Measurements from ENCODE around the gene B3GNT8. TPM values are rescaled to one million over a fixed set of nuclear protein-coding genes. Genes with fewer than 3 reads are reported as not detected.

Gene B3GNT8
- total and polyA plus RNA-seq, 4 donors = 0.14 to 2.3 (median 0.66) TPM

DNA sequence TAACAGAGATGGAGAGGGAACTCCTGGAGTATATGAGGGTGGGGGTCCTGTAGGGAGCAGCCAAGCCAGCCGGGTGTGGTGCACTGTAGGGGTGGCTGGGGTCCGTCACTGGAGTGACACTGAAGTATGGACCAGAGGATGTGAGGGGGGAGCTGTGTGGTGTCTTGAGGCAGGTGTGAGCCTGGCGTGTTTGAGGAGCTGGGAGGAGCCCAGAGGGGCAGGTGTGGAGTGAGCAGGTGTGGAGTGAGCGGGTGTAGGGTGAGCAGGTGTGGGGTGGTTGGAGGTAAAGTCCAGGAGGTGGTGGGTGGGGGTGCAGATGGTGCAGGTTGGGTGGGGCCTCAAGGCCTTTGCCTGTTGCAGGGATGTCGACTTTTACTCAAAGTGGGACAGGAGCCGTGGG is 5.9 kb downstream of the B3GNT8 start:
- 89% methylated on average over 6 of the region's 6 CpGs for WGBS
- H3K4me1 ChIP-seq (ENCODE audit: control insufficient read depth in 4 of 4, insufficient read depth in 4 of 4, low read length in 3 of 4) = peaks cover 0 to 8% (median 0%) of the 10 kb centered on the region in 4 donors
- peaks cover 13 to 76% (median 34%) of the 10 kb centered on the region in 4 donors for H3K36me3 ChIP-seq (ENCODE audit: control insufficient read depth in 4 of 4, insufficient read depth in 3 of 4, low read depth in 1 of 4, low read length in 3 of 4)
- TF ChIP-seq, protein P1, sequence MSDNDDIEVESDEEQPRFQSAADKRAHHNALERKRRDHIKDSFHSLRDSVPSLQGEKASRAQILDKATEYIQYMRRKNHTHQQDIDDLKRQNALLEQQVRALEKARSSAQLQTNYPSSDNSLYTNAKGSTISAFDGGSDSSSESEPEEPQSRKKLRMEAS (IDR thresholded peaks at IDR 0.05) = no peak
- no peak for TF ChIP-seq SP1 (IDR thresholded peaks at IDR 0.05)
- no peak for TF ChIP-seq YY1 (IDR thresholded peaks at IDR 0.05)
- TF ChIP-seq, protein P2, sequence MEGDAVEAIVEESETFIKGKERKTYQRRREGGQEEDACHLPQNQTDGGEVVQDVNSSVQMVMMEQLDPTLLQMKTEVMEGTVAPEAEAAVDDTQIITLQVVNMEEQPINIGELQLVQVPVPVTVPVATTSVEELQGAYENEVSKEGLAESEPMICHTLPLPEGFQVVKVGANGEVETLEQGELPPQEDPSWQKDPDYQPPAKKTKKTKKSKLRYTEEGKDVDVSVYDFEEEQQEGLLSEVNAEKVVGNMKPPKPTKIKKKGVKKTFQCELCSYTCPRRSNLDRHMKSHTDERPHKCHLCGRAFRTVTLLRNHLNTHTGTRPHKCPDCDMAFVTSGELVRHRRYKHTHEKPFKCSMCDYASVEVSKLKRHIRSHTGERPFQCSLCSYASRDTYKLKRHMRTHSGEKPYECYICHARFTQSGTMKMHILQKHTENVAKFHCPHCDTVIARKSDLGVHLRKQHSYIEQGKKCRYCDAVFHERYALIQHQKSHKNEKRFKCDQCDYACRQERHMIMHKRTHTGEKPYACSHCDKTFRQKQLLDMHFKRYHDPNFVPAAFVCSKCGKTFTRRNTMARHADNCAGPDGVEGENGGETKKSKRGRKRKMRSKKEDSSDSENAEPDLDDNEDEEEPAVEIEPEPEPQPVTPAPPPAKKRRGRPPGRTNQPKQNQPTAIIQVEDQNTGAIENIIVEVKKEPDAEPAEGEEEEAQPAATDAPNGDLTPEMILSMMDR (IDR thresholded peaks at IDR 0.05; ENCODE audit: low read depth, low read length, missing input control) = no peak
- TF ChIP-seq, protein P3, sequence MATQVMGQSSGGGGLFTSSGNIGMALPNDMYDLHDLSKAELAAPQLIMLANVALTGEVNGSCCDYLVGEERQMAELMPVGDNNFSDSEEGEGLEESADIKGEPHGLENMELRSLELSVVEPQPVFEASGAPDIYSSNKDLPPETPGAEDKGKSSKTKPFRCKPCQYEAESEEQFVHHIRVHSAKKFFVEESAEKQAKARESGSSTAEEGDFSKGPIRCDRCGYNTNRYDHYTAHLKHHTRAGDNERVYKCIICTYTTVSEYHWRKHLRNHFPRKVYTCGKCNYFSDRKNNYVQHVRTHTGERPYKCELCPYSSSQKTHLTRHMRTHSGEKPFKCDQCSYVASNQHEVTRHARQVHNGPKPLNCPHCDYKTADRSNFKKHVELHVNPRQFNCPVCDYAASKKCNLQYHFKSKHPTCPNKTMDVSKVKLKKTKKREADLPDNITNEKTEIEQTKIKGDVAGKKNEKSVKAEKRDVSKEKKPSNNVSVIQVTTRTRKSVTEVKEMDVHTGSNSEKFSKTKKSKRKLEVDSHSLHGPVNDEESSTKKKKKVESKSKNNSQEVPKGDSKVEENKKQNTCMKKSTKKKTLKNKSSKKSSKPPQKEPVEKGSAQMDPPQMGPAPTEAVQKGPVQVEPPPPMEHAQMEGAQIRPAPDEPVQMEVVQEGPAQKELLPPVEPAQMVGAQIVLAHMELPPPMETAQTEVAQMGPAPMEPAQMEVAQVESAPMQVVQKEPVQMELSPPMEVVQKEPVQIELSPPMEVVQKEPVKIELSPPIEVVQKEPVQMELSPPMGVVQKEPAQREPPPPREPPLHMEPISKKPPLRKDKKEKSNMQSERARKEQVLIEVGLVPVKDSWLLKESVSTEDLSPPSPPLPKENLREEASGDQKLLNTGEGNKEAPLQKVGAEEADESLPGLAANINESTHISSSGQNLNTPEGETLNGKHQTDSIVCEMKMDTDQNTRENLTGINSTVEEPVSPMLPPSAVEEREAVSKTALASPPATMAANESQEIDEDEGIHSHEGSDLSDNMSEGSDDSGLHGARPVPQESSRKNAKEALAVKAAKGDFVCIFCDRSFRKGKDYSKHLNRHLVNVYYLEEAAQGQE (IDR thresholded peaks at IDR 0.05) = no peak
- no peak for TF ChIP-seq FOXA2 (IDR thresholded peaks at IDR 0.05)
- no peak for TF ChIP-seq HNF4A (conservative IDR thresholded peaks at IDR 0.05)
- TF ChIP-seq JUND (IDR thresholded peaks at IDR 0.05) = no peak
- no peak for TF ChIP-seq GABPA (IDR thresholded peaks at IDR 0.05 in 1 of 2, conservative IDR thresholded peaks at IDR 0.05 in 1 of 2)
- TF ChIP-seq RAD21 (IDR thresholded peaks at IDR 0.05) = no peak
- no peak for TF ChIP-seq RXRA (IDR thresholded peaks at IDR 0.05)
- H3K9me3 ChIP-seq (ENCODE audit: control insufficient read depth in 4 of 4, low read length in 3 of 4) = no peaks in the 10 kb centered on the region
- no peak overlapping the region for H3K4me3 ChIP-seq (ENCODE audit: low read depth in 1 of 3, low read length in 3 of 3)
- no peak for DNase-seq (ENCODE audit: low spot score)
- H3K27ac ChIP-seq (ENCODE audit: low read depth in 1 of 2, low read length in 2 of 2) = no peak overlapping the region
- no peak overlapping the region for H3K9ac ChIP-seq (ENCODE audit: low read depth in 1 of 2, low read length in 2 of 2)
- H3K27me3 ChIP-seq (ENCODE audit: control insufficient read depth in 4 of 4, insufficient read depth in 4 of 4, low read length in 3 of 4) = no peaks in the 10 kb centered on the region

DNA sequence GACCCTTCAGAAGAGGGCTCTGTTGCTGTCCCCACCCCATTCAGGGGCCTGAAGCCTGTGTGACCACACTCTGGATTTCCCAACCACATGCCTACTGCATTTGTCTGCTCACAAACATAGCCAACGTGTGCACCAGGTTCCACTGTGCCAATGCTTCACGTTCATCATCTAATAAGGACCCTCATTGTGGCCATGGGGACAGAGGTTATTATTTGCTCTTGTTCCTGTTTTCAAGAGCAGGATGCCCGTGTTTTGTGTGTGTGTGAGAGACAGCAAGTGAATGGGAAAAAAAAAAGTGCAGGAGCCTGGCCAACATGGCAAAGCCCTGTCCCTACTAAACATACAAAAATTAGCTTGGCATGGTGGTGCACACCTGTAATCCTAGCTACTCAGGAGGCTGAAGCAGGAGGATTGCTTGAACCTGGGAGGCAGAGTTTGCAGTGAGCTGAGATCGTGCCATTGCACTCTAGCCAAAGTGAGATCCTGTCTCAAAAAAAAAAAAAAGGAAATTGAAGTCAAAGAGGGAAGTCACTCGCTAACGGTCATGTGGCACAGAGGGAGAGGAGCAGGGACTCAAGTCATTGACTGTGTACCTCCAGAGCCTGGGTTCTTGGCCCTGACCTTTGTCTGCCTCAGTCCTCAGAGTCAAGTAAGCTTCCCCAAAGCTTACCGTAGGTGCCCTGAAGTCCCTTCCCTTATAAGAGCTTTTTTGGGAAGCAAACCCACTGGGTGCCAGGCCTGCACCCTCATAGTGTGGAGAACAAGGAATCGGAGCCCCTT is 6.9 kb downstream of the B3GNT8 start:
- Histone ChIP-seq H3K4me1 (ENCODE audit: control insufficient read depth in 4 of 4, insufficient read depth in 4 of 4, low read length in 3 of 4) (peaks cover 0 to 8% (median 0%) of the 10 kb centered on the region in 4 donors), H3K4me3 (ENCODE audit: low read depth in 1 of 3, low read length in 3 of 3) (no peak overlapping the region), H3K27me3 (ENCODE audit: control insufficient read depth in 4 of 4, insufficient read depth in 4 of 4, low read length in 3 of 4) (no peaks in the 10 kb centered on the region), H3K9me3 (ENCODE audit: control insufficient read depth in 4 of 4, low read length in 3 of 4) (no peaks in the 10 kb centered on the region), H3K27ac (ENCODE audit: low read depth in 1 of 2, low read length in 2 of 2) (no peak overlapping the region), H3K9ac (ENCODE audit: low read depth in 1 of 2, low read length in 2 of 2) (no peak overlapping the region), H3K36me3 (ENCODE audit: control insufficient read depth in 4 of 4, insufficient read depth in 3 of 4, low read depth in 1 of 4, low read length in 3 of 4) (peaks cover 13 to 74% (median 36%) of the 10 kb centered on the region in 4 donors)
- TF ChIP-seq HNF4G (IDR thresholded peaks at IDR 0.05) = no peak
- TF ChIP-seq ATF3 (IDR thresholded peaks at IDR 0.05) = no peak
- TF ChIP-seq NR2F2 (IDR thresholded peaks at IDR 0.05) = no peak
- no peak for TF ChIP-seq HNF4A (conservative IDR thresholded peaks at IDR 0.05)
- no peak for TF ChIP-seq RAD21 (IDR thresholded peaks at IDR 0.05)
- no peak for TF ChIP-seq FOXA1 (IDR thresholded peaks at IDR 0.05)
- TF ChIP-seq FOXA2 (IDR thresholded peaks at IDR 0.05) = no peak
- TF ChIP-seq GABPA (IDR thresholded peaks at IDR 0.05 in 1 of 2, conservative IDR thresholded peaks at IDR 0.05 in 1 of 2) = no peak
- WGBS = 81% methylated on average over 8 of the region's 8 CpGs
- no peak for DNase-seq (ENCODE audit: low spot score)

Data from liver (tissue), 9 donors.